ENCODE measurements around the gene TMEM50B.

TMEM50B gene

DNA sequence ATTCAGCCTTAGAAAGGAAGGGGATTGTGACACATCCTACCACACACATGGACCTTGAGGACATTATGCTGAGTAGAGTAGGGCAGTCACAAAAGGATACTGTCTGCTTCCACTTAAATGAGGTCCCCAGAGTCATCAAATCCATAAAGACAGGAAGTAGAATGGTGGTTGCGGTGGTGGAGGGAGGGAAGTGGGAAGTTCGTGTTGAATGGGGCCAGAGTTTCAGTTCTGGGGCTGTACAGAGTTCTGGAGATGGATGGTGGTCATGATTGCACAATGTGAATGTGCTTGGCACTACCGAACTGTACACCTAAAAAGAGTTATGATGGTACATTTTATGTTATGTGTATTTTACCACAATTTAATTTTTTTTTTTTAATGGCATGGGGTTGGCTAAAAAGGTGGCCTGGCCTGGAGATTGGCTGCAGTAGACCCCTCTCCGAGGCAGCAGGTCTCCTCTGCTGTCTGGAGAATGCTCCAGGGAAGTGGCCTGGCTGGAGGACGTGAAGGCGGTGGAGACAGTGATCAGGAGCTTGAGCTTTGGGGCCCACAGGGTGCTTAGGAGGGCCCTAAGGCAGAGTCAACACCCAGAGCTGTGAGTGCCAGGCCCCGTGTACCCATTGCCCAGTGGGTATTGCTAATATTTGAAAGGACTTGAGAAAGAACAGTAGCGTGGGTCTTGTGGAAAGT is 46.2 kb downstream of the TMEM50B start:
- no peak overlapping the region for H3K4me3 ChIP-seq (replicated peaks; ENCODE audit: low read depth, low read length)
- no peak for DNase-seq (ENCODE audit: extremely low read depth, insufficient read length)
- H3K36me3 ChIP-seq (ENCODE audit: control insufficient read depth, insufficient read depth, low read length) = peaks cover 37% of the 10 kb centered on the region
- no peak for TF ChIP-seq CTCF (IDR thresholded peaks at IDR 0.05; ENCODE audit: insufficient read depth, low read length, poor library complexity, severe bottlenecking)
- no peaks in the 10 kb centered on the region for H3K27me3 ChIP-seq (replicated peaks; ENCODE audit: control insufficient read depth, insufficient read depth, low read length)

DNA sequence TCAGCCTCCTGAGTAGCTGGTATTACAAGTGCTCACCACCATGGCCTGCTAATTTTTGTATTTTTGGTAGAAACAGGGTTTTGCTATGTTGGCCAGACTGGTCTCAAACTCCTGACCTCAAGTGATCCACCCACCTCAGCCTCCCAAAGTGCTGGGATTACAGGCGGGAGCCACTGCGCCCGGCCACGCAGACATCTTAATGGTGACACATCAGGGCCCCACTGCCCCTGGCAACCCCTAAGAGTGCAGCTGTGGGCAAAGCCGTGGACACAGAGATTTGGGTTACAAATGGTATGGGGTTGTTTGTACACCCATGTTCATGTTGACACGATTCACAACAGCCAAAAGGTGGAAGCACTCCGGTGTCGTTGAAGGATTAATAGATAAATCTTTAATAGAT is 46.8 kb downstream of the TMEM50B start:
- Histone ChIP-seq H3K36me3 (ENCODE audit: control insufficient read depth, insufficient read depth, low read length) (peaks cover 37% of the 10 kb centered on the region), H3K27me3 (replicated peaks; ENCODE audit: control insufficient read depth, insufficient read depth, low read length) (no peaks in the 10 kb centered on the region), H3K4me3 (replicated peaks; ENCODE audit: low read depth, low read length) (no peak overlapping the region)
- TF ChIP-seq CTCF (IDR thresholded peaks at IDR 0.05; ENCODE audit: insufficient read depth, low read length, poor library complexity, severe bottlenecking) = no peak
- no peak for DNase-seq (ENCODE audit: extremely low read depth, insufficient read length)

- TF ChIP-seq CTCF (IDR thresholded peaks at IDR 0.05; ENCODE audit: insufficient read depth, low read length, poor library complexity, severe bottlenecking) = no peak
- DNase-seq (ENCODE audit: extremely low read depth, insufficient read length) = no peak
- H3K36me3 ChIP-seq (ENCODE audit: control insufficient read depth, insufficient read depth, low read length) = peaks cover 36% of the 10 kb centered on the region
- no peak overlapping the region for H3K4me3 ChIP-seq (replicated peaks; ENCODE audit: low read depth, low read length)
- H3K27me3 ChIP-seq (replicated peaks; ENCODE audit: control insufficient read depth, insufficient read depth, low read length) = no peaks in the 10 kb centered on the region
Measured at GRCh38 chr21:33432496-33432895, 47.3 kb downstream of the TMEM50B start.

DNA sequence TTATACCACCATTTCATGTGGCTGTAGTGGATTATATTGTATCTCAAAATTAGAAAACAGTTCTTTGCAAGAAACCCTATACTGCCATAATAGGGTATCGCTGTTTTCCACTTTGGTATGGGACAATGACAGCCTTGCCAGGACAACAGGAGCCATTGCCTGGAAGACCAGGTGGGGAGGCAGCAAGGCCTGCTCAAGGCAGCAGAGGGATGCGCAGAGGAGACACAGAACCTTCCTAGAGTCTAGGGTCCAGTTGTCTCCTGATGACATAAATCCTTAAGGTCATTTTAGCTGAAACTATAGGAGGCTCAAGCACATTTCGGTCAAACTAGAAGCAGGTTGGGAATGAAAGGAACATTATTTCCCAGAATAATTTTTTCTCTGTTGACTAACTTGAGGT is 48.9 kb downstream of the TMEM50B start:
- DNase-seq (ENCODE audit: extremely low read depth, insufficient read length) = no peak
- Histone ChIP-seq H3K36me3 (ENCODE audit: control insufficient read depth, insufficient read depth, low read length) (peaks cover 34% of the 10 kb centered on the region), H3K27me3 (replicated peaks; ENCODE audit: control insufficient read depth, insufficient read depth, low read length) (no peaks in the 10 kb centered on the region), H3K4me3 (replicated peaks; ENCODE audit: low read depth, low read length) (no peak overlapping the region)
- TF ChIP-seq CTCF (IDR thresholded peaks at IDR 0.05; ENCODE audit: insufficient read depth, low read length, poor library complexity, severe bottlenecking) = no peak

DNA sequence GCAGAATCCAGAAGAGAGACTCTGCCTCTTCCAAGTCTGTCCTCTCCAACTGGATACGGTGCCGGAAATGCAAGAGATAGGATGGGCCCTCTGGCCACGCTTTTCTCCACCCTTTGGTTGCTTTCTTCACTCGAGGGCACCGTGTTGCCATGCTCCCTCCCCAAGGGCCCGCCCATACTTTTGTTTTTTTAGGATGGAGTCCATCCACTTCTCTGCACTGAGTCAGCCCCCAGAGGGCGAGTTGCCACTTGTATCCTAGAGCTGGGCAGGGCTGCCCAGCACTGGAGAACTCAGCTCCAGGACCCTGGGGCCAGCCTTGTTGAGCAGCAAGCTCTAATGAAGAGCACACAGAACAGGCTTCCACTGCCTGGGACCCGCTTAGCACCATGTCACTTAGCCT is 51.1 kb downstream of the TMEM50B start:
- H3K4me3 ChIP-seq (replicated peaks; ENCODE audit: low read depth, low read length) = no peak overlapping the region
- TF ChIP-seq CTCF (IDR thresholded peaks at IDR 0.05; ENCODE audit: insufficient read depth, low read length, poor library complexity, severe bottlenecking) = no peak
- peaks cover 48% of the 10 kb centered on the region for H3K36me3 ChIP-seq (ENCODE audit: control insufficient read depth, insufficient read depth, low read length)
- no peaks in the 10 kb centered on the region for H3K27me3 ChIP-seq (replicated peaks; ENCODE audit: control insufficient read depth, insufficient read depth, low read length)
- DNase-seq (ENCODE audit: extremely low read depth, insufficient read length) = no peak

DNA sequence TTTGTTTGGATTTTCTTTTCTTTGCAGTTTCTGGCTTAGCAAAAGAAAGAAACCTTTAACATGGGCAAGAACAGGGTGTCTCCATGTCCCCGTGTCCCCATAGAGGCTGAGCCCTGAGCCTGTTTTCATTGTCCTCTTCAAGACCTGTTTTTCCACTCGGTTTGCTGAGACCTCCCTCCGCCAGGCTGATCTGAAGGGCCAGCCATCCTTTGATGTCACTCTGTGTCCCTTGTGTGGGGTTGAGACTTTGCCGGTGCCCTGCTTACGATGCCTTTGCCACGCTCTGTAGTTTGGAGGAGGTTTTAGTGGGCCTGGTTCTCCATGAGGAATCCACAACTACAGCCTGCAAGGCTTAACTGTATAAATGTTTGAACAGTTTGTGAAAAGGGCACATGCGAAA is 52.7 kb downstream of the TMEM50B start:
- H3K36me3 ChIP-seq (ENCODE audit: control insufficient read depth, insufficient read depth, low read length) = peaks cover 39% of the 10 kb centered on the region
- H3K27me3 ChIP-seq (replicated peaks; ENCODE audit: control insufficient read depth, insufficient read depth, low read length) = no peaks in the 10 kb centered on the region
- TF ChIP-seq CTCF (IDR thresholded peaks at IDR 0.05; ENCODE audit: insufficient read depth, low read length, poor library complexity, severe bottlenecking) = no peak
- no peak for DNase-seq (ENCODE audit: extremely low read depth, insufficient read length)
- no peak overlapping the region for H3K4me3 ChIP-seq (replicated peaks; ENCODE audit: low read depth, low read length)

Measured in GM06990 (cell line).